K562 (cell line): Measurements from ENCODE around the gene ARHGAP10. TPM values are rescaled to one million over a fixed set of nuclear protein-coding genes. Genes with fewer than 3 reads are reported as not detected.

Experiments
- ATAC-seq: fragments of 200-7000 bp; cut with Tn5 transposase; 3 replicates; pipeline ENCODE4 v1.9.1; 2020; ENCODE audit warnings: moderate library complexity
- BruUV-seq: library from RNA; stranded (reverse); fragments of 400-500 nt; replicated peaks from 2 replicates; lab custom pipeline; 2021; lab: Mats Ljungman, UMichigan
- CTCF ChIA-PET: fragments of 300-600 bp; formaldehyde crosslinking; extraction: SDS; loops from one replicate; lab custom pipeline; 2021; ENCODE audit warnings: low intra/inter-chr PET ratio; lab: Yijun Ruan, JAX
- POLR2A ChIA-PET: fragments of 300-600, 350-650 bp; sonication (Branson Sonifier 250); formaldehyde crosslinking; extraction: SDS; loops from one replicate; lab custom pipeline; 2021; ENCODE audit warnings: antibody characterized with exemption, inconsistent platforms; lab: Yijun Ruan, JAX
- DNase-seq, 4 experiments: peaks; one replicate each; pipeline versions ENCODE4 v3.0.0 to v3.0.0-alpha.2; 2011 to 2018; ENCODE audit warnings: low spot score in 3 of 4, mixed read lengths in 3 of 4; ENCODE audit errors: extremely low read depth in 1 of 4
- FAIRE-seq: peaks from 2 replicates; lab custom pipeline; 2011; peaks lifted over from hg19 to GRCh38; lab: Jason Lieb, UNC
- H2AFZ ChIP-seq: 2 replicates; pipeline ENCODE4 v1.6.0; 2011; ENCODE audit warnings: low read depth, low read length, control low read depth, inconsistent platforms
- H3K27ac ChIP-seq: fragments of 200-600 bp; 3 replicates; pipeline ENCODE4 v1.8.0; 2011; ENCODE audit warnings: low read depth, mild to moderate bottlenecking, control low read depth, inconsistent platforms, low read length, moderate library complexity, mixed read lengths; ENCODE audit errors: extremely low read depth
- H3K27me3 ChIP-seq, 2 experiments: fragments of 300-600 bp in 1 of 2; 2 replicates in 1 of 2; 3 replicates in 1 of 2; pipeline versions ENCODE4 v1.6.0 to v1.8.0; 2011; ENCODE audit warnings: inconsistent platforms in 2 of 2, low read length in 2 of 2, mild to moderate bottlenecking in 1 of 2, mixed read lengths in 1 of 2, moderate library complexity in 1 of 2; ENCODE audit not compliant: control insufficient read depth in 2 of 2, insufficient read depth in 2 of 2
- H3K36me3 ChIP-seq: fragments of 300-600 bp; 3 replicates; pipeline ENCODE4 v1.8.0; 2011; ENCODE audit warnings: mild to moderate bottlenecking, low read length, inconsistent platforms; ENCODE audit not compliant: control insufficient read depth, insufficient read depth
- H3K4me1 ChIP-seq, 2 experiments: fragments of 200-600 bp in 1 of 2; replicated peaks in 1 of 2; 2 replicates in 1 of 2; 3 replicates in 1 of 2; pipeline versions ENCODE4 v1.5.1 to v1.8.0; 2011; ENCODE audit warnings: inconsistent platforms in 2 of 2, low read length in 2 of 2, mild to moderate bottlenecking in 1 of 2, mixed read lengths in 1 of 2, moderate library complexity in 1 of 2; ENCODE audit not compliant: control insufficient read depth in 2 of 2, insufficient read depth in 2 of 2
- H3K4me2 ChIP-seq: 2 replicates; pipeline ENCODE4 v1.6.1; 2011; ENCODE audit warnings: low read length, control low read depth, inconsistent platforms, mixed read lengths; ENCODE audit not compliant: insufficient read depth
- H3K4me3 ChIP-seq: fragments of 200-600 bp; sonication (generic), shearing (Covaris generic); 2 replicates; pipeline ENCODE4 v1.5.1; 2016; ENCODE audit warnings: control low read depth, inconsistent platforms
- H3K79me2 ChIP-seq: fragments of 200-600 bp; 3 replicates; pipeline ENCODE4 v1.8.0; 2011; ENCODE audit warnings: low read length, inconsistent platforms; ENCODE audit not compliant: control insufficient read depth, insufficient read depth
- H3K9ac ChIP-seq, 2 experiments: 2 replicates each; pipeline versions ENCODE4 v1.6.0 to v1.6.1; 2011; ENCODE audit warnings: low read depth in 2 of 2, low read length in 2 of 2, control low read depth in 1 of 2, inconsistent platforms in 1 of 2, mild to moderate bottlenecking in 1 of 2, mixed read lengths in 1 of 2; ENCODE audit not compliant: insufficient read depth in 1 of 2
- H3K9me1 ChIP-seq: one replicate; pipeline ENCODE4 v1.6.0; 2011; ENCODE audit warnings: inconsistent platforms, mild to moderate bottlenecking, low read length, moderate library complexity; ENCODE audit not compliant: control insufficient read depth, insufficient read depth
- H3K9me3 ChIP-seq: replicated peaks from 2 replicates; pipeline ENCODE4 v1.5.1; 2011; ENCODE audit warnings: low read depth, low read length, inconsistent platforms; ENCODE audit not compliant: control insufficient read depth, insufficient read depth
- H4K20me1 ChIP-seq: replicated peaks from 2 replicates; pipeline ENCODE4 v1.6.1; 2011; ENCODE audit warnings: low read length, inconsistent platforms, mixed read lengths; ENCODE audit not compliant: control insufficient read depth, insufficient read depth
- CEBPG ChIP-seq, 3 experiments: fragments of 200-800 bp in 1 of 3; sonication (Bioruptor generic) in 1 of 3; sonication (generic) in 1 of 3; formaldehyde crosslinking in 1 of 3; IDR thresholded peaks in 2 of 3; conservative IDR thresholded peaks in 1 of 3; 2 replicates each; pipeline versions ENCODE4 v1.6.1 to v1.8.0; 2016 to 2022; ENCODE audit warnings: missing compliant biosample characterization in 2 of 3, missing genetic modification characterization in 2 of 3, mild to moderate bottlenecking in 1 of 3, missing genetic modification reagents in 1 of 3
- DACH1 ChIP-seq: fragments of 450-650 bp; IDR thresholded peaks from 2 replicates; pipeline ENCODE4 v1.6.1; 2018; ENCODE audit not compliant: partially characterized antibody
- E2F5 ChIP-seq: sonication (generic); formaldehyde crosslinking; IDR thresholded peaks from 2 replicates; pipeline ENCODE4 v1.8.0; 2022; ENCODE audit warnings: mild to moderate bottlenecking, missing genetic modification reagents
- EGR1 ChIP-seq: fragments of 450-650 bp; conservative IDR thresholded peaks from 2 replicates; pipeline ENCODE4 v1.6.1; 2017; ENCODE audit warnings: mild to moderate bottlenecking
- ETV6 ChIP-seq, 3 experiments: fragments of 150-350 bp in 1 of 3; sonication (generic) in 1 of 3; formaldehyde crosslinking in 1 of 3; IDR thresholded peaks; 2 replicates each; pipeline versions ENCODE4 v1.6.1 to v1.8.0; 2014 to 2022; ENCODE audit warnings: borderline replicate concordance in 2 of 3, low read depth in 2 of 3, antibody characterized with exemption in 1 of 3, low read length in 1 of 3, mild to moderate bottlenecking in 1 of 3, missing genetic modification reagents in 1 of 3
- GTF2F1 ChIP-seq: IDR thresholded peaks from 2 replicates; pipeline ENCODE4 v1.6.1; 2011; ENCODE audit warnings: low read depth, low read length, improper control_type of control experiment
- HMGN3 ChIP-seq: IDR thresholded peaks from 2 replicates; pipeline ENCODE4 v1.6.1; 2011; ENCODE audit warnings: borderline replicate concordance, low read depth, mild to moderate bottlenecking, mixed read lengths, low read length; ENCODE audit not compliant: insufficient read length; ENCODE audit errors: extremely low read depth
- HSF4 ChIP-seq: fragments of 250-450 bp; sonication (Bioruptor Pico); IDR thresholded peaks from 2 replicates; pipeline ENCODE4 v2.1.2; 2022; ENCODE audit warnings: mild to moderate bottlenecking, moderate library complexity, borderline replicate concordance
- IFI16 ChIP-seq: fragments of 250-450 bp; sonication (Bioruptor Pico); IDR thresholded peaks from 2 replicates; pipeline ENCODE4 v2.1.2; 2022; ENCODE audit warnings: mild to moderate bottlenecking, inconsistent platforms
- MAFK ChIP-seq: IDR thresholded peaks from 2 replicates; pipeline ENCODE4 v1.6.1; 2011; ENCODE audit warnings: low read length, improper control_type of control experiment
- MXD1 ChIP-seq: fragments of 250-450 bp; sonication (Bioruptor Pico); IDR thresholded peaks from 2 replicates; pipeline ENCODE4 v1.8.0; 2021; ENCODE audit warnings: borderline replicate concordance, mild to moderate bottlenecking, moderate library complexity; ENCODE audit not compliant: poor library complexity, severe bottlenecking
- MYBL2 ChIP-seq, 2 experiments: fragments of 450-650 bp in 1 of 2; sonication (generic) in 1 of 2; formaldehyde crosslinking in 1 of 2; IDR thresholded peaks; 2 replicates each; pipeline versions ENCODE4 v1.6.1 to v1.8.1; 2017 to 2022; ENCODE audit warnings: borderline replicate concordance in 1 of 2, inconsistent platforms in 1 of 2, low read depth in 1 of 2, mild to moderate bottlenecking in 1 of 2, missing genetic modification reagents in 1 of 2, moderate library complexity in 1 of 2
- SMAD2 ChIP-seq: fragments of 150-350 bp; IDR thresholded peaks from 2 replicates; pipeline ENCODE4 v1.6.1; 2014; ENCODE audit warnings: low read depth, mild to moderate bottlenecking, low read length
- SNAPC5 ChIP-seq: fragments of 250-450 bp; sonication (Bioruptor Pico); IDR thresholded peaks from 2 replicates; pipeline ENCODE4 v1.8.0; 2021; ENCODE audit warnings: moderate library complexity, mild to moderate bottlenecking, inconsistent platforms
- SPI1 ChIP-seq: IDR thresholded peaks from 2 replicates; pipeline ENCODE4 v1.6.1; 2011; ENCODE audit warnings: low read depth, low read length, control low read depth, borderline replicate concordance
- THRAP3 ChIP-seq: fragments of 450-650 bp; IDR thresholded peaks from 2 replicates; pipeline ENCODE4 v1.6.1; 2016; ENCODE audit warnings: mild to moderate bottlenecking, inconsistent platforms, borderline replicate concordance
- ZBED1 ChIP-seq: IDR thresholded peaks from 2 replicates; pipeline ENCODE4 v1.6.1; 2014
- ZFPM2 ChIP-seq: fragments of 250-450 bp; sonication (Bioruptor Pico); IDR thresholded peaks from 2 replicates; pipeline ENCODE4 v1.5.1; 2022; ENCODE audit warnings: mild to moderate bottlenecking
- ZNF274 ChIP-seq: IDR thresholded peaks from 2 replicates; pipeline ENCODE4 v1.6.1; 2011; ENCODE audit warnings: low read depth, mild to moderate bottlenecking, low read length, moderate library complexity, borderline replicate concordance
- WGBS: fragments of 100-300 bp; shearing (Covaris generic); methylation state at CpG from one replicate; pipeline ENCODE4 v1.1.6; 2016; ENCODE audit warnings: low coverage, mixed read lengths; ENCODE audit not compliant: insufficient coverage; ENCODE audit errors: missing lambda C conversion rate; 5-methylcytosine and 5-hydroxymethylcytosine counted together
- in situ Hi-C: fragments of 300-500 bp; cut with MboI; formaldehyde crosslinking; loops from 4 replicates; pipeline ENCODE4 v1.15.0; 2018; ENCODE audit warnings: inconsistent platforms, mixed read lengths
- intact Hi-C: fragments of 100-400 bp; cut with micrococcal nuclease; formaldehyde crosslinking; loops from 2 replicates; pipeline ENCODE4 v1.14.2; 2022
- polyA plus RNA-seq, 8 experiments: library from polyadenylated mRNA; depleted of rRNA in 4 of 8; stranded (reverse) in 5 of 8; unstranded in 3 of 8; fragments of >200 nt; fragmentation: Nextera tagmentation in 2 of 8; fragmentation: Illumina TruSeq in 1 of 8; extraction: Ambion mirVana in 2 of 8; extraction: Trizol in 1 of 8; gene quantifications; 2 replicates each; pipeline versions ENCODE4 v1.2.1 to v1.2.3, GENCODE V29; 2011 to 2014; ENCODE audit warnings: inconsistent platforms in 1 of 8, missing spikeins in 1 of 8
- total RNA-seq, 7 experiments: library from RNA; depleted of rRNA in 6 of 7; stranded (reverse); fragments of >200 nt in 6 of 7; fragmentation: Illumina TruSeq in 2 of 7; extraction: Trizol in 2 of 7; gene quantifications; 2 replicates each; pipeline versions ENCODE4 v1.2.1 to v1.2.3, GENCODE V29; 2011 to 2021; ENCODE audit warnings: low replicate concordance in 1 of 7

The ARHGAP10 gene
- total and polyA plus RNA-seq, 9 of the 15 experiments (the other 6 are each of a cell fraction or from before 2014, with no cell fraction given): 0.03 to 0.22 (median 0.06) TPM; not detected in 3

DNA sequence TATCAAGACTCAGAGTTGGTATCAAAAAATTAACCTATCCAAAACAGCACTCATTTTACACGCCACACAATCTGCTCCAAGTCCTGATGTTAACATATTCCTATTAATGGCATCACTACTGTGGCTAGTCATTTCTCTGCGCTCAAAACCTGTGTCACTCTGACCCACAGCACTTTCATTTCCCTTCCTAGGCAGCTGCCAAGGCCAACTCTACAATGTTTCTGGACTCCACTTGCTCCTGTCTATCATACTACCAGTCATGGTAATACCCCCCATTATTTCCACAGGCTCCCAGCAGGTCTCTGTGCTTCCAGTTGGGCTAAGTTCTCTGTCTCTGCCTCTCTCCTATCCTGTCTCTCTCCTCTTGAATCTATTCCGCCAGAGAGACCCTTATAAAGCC is 386.7 kb downstream of the ARHGAP10 start (continued):
- TF ChIP-seq THRAP3 (no peak), ETV6 (IDR thresholded peaks at IDR 0.05; ENCODE audit: borderline replicate concordance in 1 of 2, low read depth in 2 of 2, low read length in 1 of 2) (no peak), ETV6 (CRISPR knock-in tag; IDR thresholded peaks at IDR 0.05; ENCODE audit: borderline replicate concordance) (no peak), ZNF274 (no peak)

GRCh38 chr4:148120216-148120615 is 388.3 kb downstream of the ARHGAP10 start:
- in situ Hi-C loops: no loop called here
- no peak overlapping the region for H3K27ac ChIP-seq
- H3K79me2 ChIP-seq: no peaks in the 10 kb centered on the region
- DNase-seq (no peak), ATAC-seq (no peak), FAIRE-seq (no peak)
- BruUV-seq: no TSS peak
- no peaks in the 10 kb centered on the region for H3K4me1 ChIP-seq
- no peaks in the 10 kb centered on the region for H3K27me3 ChIP-seq
- H3K9ac ChIP-seq: no peak overlapping the region
- WGBS: 0% methylated on average over 3 of the region's 3 CpGs
- no peak overlapping the region for H3K4me2 ChIP-seq
- intact Hi-C loops: no loop called here
- H4K20me1 ChIP-seq: no peaks in the 10 kb centered on the region
- no peak overlapping the region for H3K4me3 ChIP-seq
- H3K9me1 ChIP-seq: no peaks in the 10 kb centered on the region
- H3K9me3 ChIP-seq: no peaks in the 10 kb centered on the region
- CTCF ChIA-PET: no interaction called here
- H3K36me3 ChIP-seq: no peaks in the 10 kb centered on the region
- H2AFZ ChIP-seq: no peak overlapping the region
- POLR2A ChIA-PET: no interaction called here
- TF ChIP-seq SMAD2 (no peak), HMGN3 (no peak), CEBPG (CRISPR knock-in tag; IDR thresholded peaks at IDR 0.05) (no peak), CEBPG (tag; conservative IDR thresholded peaks at IDR 0.05 in 1 of 2, IDR thresholded peaks at IDR 0.05 in 1 of 2) (no peak), IFI16 (CRISPR knock-in tag) (no peak), SNAPC5 (CRISPR knock-in tag) (no peak), DACH1 (no peak), SPI1 (no peak), GTF2F1 (no peak), MXD1 (CRISPR knock-in tag) (no peak), E2F5 (CRISPR knock-in tag) (no peak), EGR1 (no peak), MAFK (no peak), ZFPM2 (no peak), HSF4 (CRISPR knock-in tag) (no peak), ZBED1 (no peak), MYBL2 (IDR thresholded peaks at IDR 0.05; ENCODE audit: low read depth) (no peak), MYBL2 (CRISPR knock-in tag; IDR thresholded peaks at IDR 0.05; ENCODE audit: borderline replicate concordance) (no peak)
